Astrocyte (in vitro differentiated cells and primary cell): ENCODE data around the gene KCNH6.

ENCODE experiments used
- EZH2 ChIP-seq: IDR thresholded peaks from 2 replicates; pipeline ENCODE4 v1.6.1; 2012; ENCODE audit warnings: mild to moderate bottlenecking, low read length, inconsistent platforms; ENCODE audit not compliant: insufficient read depth
- TF ChIP-seq, protein P1 (sequence below): IDR thresholded peaks from 2 replicates; pipeline ENCODE4 v1.5.1; 2011; ENCODE audit warnings: low read depth, mild to moderate bottlenecking, inconsistent platforms, low read length, moderate library complexity; ENCODE audit not compliant: insufficient read depth

DNA sequence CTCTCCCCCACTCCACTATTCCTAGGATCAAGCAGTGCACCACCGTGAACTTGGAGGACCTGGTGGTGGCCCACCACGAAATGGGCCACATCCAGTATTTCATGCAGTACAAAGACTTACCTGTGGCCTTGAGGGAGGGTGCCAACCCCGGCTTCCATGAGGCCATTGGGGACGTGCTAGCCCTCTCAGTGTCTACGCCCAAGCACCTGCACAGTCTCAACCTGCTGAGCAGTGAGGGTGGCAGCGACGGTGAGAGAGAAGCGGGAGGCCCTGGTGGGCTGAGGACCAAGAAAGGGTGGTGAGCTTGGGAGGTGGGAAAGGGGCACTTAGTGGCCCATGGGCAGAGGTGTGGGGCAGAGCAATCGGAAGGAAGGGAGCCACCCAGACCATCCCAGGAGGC lies 29.7 kb upstream of the KCNH6 start:
- TF ChIP-seq, protein P1, sequence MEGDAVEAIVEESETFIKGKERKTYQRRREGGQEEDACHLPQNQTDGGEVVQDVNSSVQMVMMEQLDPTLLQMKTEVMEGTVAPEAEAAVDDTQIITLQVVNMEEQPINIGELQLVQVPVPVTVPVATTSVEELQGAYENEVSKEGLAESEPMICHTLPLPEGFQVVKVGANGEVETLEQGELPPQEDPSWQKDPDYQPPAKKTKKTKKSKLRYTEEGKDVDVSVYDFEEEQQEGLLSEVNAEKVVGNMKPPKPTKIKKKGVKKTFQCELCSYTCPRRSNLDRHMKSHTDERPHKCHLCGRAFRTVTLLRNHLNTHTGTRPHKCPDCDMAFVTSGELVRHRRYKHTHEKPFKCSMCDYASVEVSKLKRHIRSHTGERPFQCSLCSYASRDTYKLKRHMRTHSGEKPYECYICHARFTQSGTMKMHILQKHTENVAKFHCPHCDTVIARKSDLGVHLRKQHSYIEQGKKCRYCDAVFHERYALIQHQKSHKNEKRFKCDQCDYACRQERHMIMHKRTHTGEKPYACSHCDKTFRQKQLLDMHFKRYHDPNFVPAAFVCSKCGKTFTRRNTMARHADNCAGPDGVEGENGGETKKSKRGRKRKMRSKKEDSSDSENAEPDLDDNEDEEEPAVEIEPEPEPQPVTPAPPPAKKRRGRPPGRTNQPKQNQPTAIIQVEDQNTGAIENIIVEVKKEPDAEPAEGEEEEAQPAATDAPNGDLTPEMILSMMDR, result no peak
- TF ChIP-seq EZH2, result no peak
